Cerebellar nuclear complex (tissue), 1 donor: Measurements from ENCODE around the gene GCKR.

ENCODE experiments used
- DNase-seq, 2 experiments: peaks; one replicate each; lab custom pipeline; 2025; lab: John Stamatoyannopoulos, UW

GCKR gene

GRCh38 chr2:27572998-27573429 is 76.4 kb downstream of the GCKR start:
- DNase-seq: no peak
